A549 (cell line): Measurements from ENCODE around the gene SGTA.

Experiments used
- BHLHE40 ChIP-seq: IDR thresholded peaks from 2 replicates; pipeline ENCODE4 v1.6.1; 2012; ENCODE audit warnings: low read depth, low read length, inconsistent platforms
- CBX2 ChIP-seq: fragments of 200-600 bp; sonication (generic); IDR thresholded peaks from 2 replicates; pipeline ENCODE4 v1.6.1; 2016; ENCODE audit warnings: low read depth, mild to moderate bottlenecking, borderline replicate concordance
- CTCF ChIP-seq: fragments of >200 bp; sonication (Bioruptor Twin); formaldehyde crosslinking; IDR thresholded peaks from 3 replicates; pipeline ENCODE4 v1.5.1; 2016
- EP300 ChIP-seq, 2 experiments: fragments of >200 bp; sonication (Bioruptor Twin); formaldehyde crosslinking; IDR thresholded peaks; 2 replicates in 1 of 2; 3 replicates in 1 of 2; pipeline ENCODE4 v1.6.1; 2016 to 2017
- HDAC2 ChIP-seq: fragments of 200-600 bp; sonication (generic); IDR thresholded peaks from 2 replicates; pipeline ENCODE4 v1.6.1; 2016
- JUN ChIP-seq, 2 experiments: fragments of >200 bp; sonication (Bioruptor Twin); formaldehyde crosslinking; IDR thresholded peaks; 2 replicates in 1 of 2; 3 replicates in 1 of 2; pipeline ENCODE4 v1.6.1; 2016 to 2017
- MYC ChIP-seq: IDR thresholded peaks from 2 replicates; pipeline ENCODE4 v1.6.1; 2012; ENCODE audit warnings: mild to moderate bottlenecking, inconsistent platforms, low read length, improper control_type of control experiment, borderline replicate concordance
- PHF8 ChIP-seq: fragments of 200-600 bp; sonication (generic); IDR thresholded peaks from 2 replicates; pipeline ENCODE4 v1.6.1; 2016; ENCODE audit warnings: low read depth, mild to moderate bottlenecking, antibody characterized with exemption, moderate library complexity, borderline replicate concordance
- POLR2A ChIP-seq: IDR thresholded peaks from 2 replicates; pipeline ENCODE4 v1.6.1; 2012; ENCODE audit warnings: mild to moderate bottlenecking, low read length
- RFX5 ChIP-seq: fragments of 450-650 bp; IDR thresholded peaks from 2 replicates; pipeline ENCODE4 v1.7.1; 2014; ENCODE audit warnings: antibody characterized with exemption, mild to moderate bottlenecking, moderate library complexity
- SMC3 ChIP-seq: fragments of >200 bp; sonication (Bioruptor Twin); formaldehyde crosslinking; IDR thresholded peaks from 3 replicates; pipeline ENCODE4 v1.6.1; 2018; ENCODE audit warnings: inconsistent platforms

GRCh38 chr19:2808129-2808941 lies 25.3 kb upstream of the SGTA start:
- TF ChIP-seq CTCF (no peak), EP300 (IDR thresholded peaks at IDR 0.05) (no peak), RFX5 (no peak), CBX2 (no peak), POLR2A (no peak), JUN (IDR thresholded peaks at IDR 0.05) (no peak), MYC (no peak), SMC3 (no peak), PHF8 (no peak), BHLHE40 (no peak), HDAC2 (no peak)
